DMS53 (cell line): ENCODE data around the gene SLC23A2.

Source experiments
- DNase-seq: peaks from one replicate; lab custom pipeline; 2025; lab: John Stamatoyannopoulos, UW

The SLC23A2 gene

DNA sequence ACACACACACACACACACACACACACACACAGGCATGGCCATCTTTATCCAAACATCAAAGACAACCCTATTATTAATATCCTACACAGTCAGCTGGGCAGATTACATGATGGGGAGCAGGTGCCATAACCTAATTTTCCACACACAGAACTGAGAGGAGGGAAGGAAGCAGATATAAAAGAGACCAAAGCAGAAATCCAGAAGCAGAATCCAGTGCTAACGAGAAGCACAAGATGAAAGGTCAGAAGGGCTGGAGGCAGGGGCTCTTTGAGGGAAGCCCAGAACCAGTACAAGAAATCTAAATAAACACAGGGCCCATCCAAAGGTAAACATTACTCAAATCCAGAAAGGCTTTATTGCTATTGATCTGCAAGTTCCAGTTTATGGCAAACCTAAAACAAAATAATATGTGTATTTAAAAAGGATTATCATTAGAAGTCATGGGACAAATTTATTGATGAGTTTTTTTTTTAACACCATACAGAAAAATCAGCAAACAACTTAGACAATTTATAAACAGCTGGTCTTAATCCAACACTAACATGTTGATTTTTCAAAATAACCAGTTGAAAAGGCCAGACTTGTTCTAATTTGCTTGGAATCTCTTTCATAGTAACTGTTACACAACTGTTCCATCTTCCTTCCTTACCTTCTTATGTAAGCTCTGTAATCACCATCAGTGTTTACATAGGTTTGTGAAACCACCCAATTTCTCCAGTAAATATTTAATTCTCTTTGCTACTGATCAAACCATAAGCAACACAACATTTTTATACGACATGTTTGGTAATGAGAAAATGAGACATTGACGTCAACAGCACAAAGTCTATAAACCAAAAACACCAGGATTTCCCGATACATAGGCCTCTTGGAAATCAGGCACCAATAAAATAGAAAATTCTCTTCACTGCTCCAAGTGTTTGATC is 34.2 kb downstream of the SLC23A2 start:
- no peak for DNase-seq

DNA sequence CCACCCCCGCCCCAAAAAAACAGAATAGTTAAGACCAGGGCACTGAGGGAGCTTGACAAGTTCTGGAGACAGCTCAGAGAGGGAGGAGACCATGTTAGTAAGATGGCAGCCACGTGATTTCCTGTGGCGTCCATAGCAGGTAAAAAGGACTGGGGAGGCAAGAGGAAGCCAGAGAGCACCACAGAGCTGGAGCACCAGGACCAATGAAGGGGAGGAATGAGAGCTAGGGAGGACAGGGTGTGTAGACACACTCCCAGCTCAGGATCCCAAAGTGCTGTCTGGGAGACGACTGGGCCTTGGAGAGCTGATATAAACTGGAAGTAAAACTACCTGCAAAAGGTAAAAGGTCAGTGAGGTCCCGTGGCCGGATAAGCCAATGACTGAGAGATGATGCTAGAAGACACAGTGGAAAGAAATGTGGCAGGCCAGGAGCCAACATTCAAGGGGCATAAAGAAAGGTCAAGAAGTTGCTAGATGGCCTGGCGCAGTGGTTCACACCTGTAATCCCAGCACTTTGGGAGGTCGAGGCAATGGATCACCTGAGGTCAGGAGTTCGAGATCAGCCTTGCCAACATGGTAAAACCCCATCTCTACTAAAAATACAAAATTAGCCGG is 39.0 kb downstream of the SLC23A2 start:
- DNase-seq = no peak

DNA sequence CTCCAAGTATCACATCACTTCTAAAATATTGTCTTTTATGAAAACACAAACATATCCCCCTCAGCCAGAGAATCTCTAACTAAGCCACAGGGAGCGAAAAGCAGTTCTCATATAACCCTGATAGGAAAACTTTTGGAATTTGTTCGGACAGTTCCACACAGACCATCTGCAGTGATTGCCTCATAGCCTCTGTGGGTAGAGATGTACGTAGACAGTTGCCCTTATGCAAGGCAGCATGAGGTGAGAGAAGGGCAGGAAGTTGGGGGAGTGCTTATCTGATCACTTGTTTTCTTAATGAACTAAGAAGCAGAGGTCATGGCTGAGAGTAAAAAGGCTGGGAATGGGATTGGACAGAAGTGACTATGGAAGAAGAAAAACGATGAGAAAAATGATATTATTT is 39.6 kb downstream of the SLC23A2 start:
- DNase-seq = no peak

DNA sequence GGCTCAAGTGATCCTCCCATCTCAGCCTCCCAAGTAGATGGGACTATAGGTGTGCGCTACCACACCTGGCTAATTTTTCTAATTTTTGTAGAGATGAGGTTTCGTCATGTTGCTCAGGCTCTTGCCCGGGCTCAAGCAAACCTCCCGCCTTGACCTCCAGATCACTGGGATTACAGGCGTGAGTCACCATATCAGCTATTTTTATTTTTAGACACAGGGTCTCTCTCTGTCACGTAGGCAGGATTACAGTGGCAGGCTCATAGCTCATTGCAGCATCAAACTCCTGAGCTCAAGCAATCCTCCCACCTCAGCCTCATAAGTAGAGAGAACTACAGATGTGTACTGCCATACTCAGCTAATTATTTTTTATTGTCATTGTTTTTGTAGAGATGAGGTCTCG is 41.7 kb downstream of the SLC23A2 start:
- no peak for DNase-seq

DNA sequence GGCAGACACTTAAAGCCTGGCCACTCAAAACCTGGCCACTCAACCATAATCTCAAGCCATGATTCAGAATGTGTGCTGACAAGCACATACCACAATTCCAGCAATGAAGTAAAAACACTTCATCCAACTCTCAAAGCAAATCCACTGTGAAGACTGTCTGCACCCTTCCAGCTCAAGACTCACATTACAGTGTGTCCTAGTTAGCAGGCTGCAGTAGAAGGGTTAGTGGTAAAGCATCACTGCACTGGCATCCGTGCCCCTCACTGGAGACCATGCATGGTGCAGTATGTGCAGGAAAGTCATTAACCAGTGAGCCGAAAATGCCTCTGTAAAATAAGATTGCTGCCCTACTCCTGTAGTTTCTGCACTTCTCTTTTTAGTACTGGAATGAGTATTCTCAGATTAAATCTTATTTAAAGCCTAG is 43.4 kb downstream of the SLC23A2 start:
- DNase-seq = peak; percentile 6

DNA sequence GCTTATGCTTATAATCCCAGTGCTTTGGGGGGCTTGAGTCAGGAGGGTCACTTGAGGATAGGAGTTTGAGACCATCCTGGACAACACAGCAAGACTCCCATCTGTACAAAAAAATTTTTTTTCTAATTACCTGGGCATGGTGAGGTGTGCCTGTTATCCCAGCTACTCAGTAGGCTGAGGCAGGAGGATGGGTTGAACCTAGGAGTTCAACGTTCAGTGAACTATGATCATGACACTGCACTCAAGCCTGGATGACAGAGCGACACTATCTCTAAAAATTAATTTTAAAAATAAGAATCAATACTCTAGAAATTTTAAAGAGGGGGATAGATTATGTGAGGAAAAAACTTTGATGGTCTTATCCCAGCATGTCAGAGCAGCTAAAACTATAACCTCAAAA is 44.1 kb downstream of the SLC23A2 start:
- DNase-seq = no peak

DNA sequence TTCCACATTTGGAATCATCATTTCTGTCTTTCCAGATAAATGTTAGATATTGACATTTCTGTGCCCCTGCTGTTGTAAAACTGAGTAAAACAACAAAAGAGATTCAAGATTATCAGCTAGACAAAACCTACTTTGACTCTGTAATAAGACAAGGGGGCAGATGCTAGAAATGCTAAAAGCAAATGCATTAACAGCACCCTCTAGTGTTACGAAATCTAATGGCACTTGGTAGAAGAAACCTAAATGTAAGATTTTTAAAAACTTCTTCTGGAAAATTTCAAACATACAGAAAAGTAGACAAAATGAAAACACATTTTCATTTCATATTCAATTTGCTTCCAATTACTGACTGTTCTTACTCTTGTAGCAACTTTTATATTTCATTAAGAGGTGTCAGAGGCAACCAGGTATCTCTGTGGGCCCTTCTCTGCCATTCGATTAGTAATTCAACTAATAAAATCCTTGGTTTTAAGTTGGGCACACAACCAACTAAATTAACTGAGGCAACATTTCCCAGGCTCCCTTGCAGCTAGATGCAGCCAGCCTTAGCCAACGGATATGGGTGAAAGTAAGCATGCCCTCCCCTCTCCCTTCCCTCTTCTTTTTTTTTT is 45.0 kb downstream of the SLC23A2 start:
- DNase-seq = peak; percentile 73

DNA sequence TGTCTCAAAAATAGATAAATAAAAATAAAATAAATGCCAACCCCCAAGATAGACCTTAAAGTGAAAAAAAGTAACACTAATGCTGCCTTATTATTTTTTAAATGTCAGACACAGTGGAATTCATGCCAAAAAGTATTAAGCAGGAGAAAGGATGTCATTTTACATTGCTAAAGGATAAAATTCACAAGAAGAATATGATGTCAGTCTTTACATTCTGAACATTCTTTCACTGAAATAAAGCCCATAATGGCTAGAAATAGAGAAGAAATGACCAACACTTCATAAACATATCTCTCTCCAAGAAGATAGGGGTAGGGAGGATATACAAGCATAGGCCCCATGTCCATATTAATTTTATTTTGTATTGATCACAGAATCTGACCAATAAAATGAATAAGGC is 47.4 kb downstream of the SLC23A2 start:
- no peak for DNase-seq

DNA sequence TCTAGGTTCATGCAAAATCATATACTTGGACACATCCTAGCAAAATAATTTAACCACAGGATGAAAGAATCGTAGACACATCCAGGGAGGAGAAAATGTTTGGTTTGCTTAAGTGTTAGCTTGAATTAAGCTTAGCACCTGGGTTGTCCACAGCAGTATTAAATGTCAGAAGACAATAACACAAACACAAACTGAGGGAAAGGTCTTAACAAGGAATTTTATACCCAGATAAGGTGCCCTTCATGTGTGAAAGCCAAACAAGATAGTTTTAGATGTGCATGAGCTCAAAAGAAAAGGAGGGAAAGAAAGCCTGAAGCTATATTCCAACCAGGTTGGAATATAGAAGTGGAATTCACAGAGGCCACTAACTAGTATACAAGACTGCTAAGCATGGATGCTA is 49.1 kb downstream of the SLC23A2 start:
- DNase-seq = no peak

DNA sequence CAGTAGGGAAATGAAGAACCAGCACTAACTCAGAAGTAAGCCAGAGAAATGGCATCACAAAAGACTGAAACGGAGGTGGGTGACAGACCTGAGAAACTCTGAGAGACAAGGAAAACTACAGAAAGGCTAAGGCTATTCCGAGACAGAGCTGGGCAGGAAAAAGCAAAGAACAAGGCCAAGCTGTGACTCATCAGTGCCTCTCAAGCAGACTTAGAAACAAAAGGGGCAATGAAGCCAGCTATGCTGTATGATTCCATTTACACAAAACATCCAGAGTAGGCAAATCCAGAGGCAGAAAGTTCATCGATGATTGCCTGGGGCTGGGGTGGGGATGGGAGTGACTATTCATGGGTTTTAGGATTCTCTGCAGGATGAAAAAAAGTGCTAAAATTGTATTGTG is 50.0 kb downstream of the SLC23A2 start:
- peak; percentile 16 for DNase-seq

DNA sequence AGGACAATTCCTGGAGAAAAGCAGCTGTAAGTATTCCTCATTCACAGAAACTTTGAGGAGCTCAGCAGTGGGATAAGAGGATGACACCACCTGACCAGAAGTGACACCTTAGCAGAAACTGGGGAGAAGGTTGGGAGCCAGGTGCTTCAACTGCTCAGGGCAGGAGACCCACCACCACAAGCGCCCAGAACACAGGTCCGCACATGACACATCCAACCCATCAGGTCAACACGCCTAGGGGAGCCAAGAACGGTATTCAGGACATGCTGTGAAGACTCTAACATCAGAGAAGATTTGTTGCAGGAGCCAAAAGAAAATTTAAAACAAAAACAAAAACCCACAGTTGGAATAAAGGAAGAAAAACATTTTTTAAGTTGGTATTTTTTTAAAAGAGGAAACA is 50.5 kb downstream of the SLC23A2 start:
- no peak for DNase-seq

DNA sequence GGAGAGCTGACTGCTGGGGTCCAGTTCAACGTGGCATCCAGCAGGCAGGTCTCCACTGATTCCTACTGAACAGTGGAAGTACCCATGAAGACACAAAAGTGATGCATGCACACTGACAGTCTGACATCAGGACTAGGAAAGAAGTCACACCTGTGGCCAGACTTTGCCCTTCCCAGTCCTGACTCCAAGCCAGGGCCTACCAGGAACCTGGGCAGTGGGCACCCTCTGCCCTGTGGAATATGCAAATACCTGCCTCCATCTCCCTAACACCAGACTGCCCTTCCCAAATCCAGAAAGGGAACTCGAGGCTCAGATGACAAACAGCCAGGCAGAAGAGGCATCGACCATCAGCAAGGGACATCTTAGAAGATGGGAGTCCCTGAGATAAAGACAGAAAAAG is 50.9 kb downstream of the SLC23A2 start:
- DNase-seq = no peak

DNA sequence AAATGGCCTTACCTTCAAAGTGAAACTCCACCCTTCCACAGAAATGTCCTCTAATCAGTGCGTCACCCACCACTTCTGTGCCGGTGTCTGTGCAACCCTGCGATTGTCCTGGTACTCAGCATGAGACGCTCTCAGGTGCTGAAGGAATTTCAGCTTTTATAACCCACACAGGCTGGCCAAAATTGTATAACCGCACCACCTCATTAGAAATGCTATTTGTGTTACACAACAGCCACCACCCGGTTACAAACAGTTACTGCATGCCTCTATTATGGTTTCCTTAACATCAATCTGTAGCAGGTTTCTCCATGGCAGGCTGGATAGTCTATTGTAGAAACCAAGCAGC is 51.5 kb downstream of the SLC23A2 start:
- peak; percentile 44 for DNase-seq

DNA sequence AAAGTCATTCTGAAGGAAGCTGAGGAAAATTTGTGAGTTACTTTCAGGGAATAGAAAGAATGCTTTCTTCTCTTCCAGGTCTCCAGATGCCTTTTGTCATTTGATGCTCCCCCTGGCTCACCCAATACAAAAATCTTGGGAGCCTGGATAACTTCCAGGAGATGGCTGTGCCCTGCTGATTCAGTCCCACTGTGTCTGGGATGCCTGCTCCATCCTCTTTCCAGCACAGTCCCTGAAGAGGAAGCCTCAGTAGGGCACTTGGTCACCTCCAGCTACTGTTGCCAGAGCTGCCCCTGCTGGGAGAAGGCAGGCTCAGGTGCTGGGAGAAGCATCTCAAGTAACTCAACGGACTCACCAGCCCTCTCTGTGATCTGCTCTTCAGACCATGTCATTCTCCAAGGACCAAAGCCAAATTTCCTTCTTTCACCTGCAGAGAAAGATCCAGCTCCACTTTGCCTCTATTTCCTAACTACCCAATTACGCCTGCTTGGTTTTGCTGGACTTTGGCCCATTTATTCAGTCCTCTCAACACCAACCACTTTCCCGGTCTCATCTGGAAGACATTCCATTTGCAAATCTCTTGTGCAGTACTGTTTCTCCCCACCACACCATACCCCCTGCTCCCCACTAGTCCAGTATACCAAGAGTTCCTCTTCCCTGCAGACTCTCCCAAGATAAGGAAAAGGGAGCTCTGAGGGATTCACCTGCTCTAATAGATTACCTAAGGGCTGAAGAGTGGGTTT is 53.3 kb downstream of the SLC23A2 start:
- DNase-seq = no peak

DNA sequence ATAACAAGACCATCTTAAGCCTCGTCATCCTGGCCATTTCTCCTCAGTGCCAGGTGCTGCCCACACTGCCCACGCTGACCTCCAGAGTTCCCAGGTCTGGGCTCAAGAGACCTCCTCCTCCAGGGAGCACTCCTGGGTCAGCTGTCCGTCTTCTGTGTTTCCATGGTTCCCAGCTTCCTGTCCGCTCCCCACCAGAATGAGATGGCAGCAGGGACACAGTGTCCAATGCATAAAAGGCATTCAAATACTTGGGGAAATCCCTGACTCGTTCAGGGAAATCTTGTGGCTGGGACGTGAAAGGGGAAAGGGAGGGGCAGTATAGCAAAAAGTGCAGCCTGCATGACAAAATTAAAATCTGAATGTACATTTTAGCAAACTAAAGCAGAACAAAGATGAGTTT is 54.3 kb downstream of the SLC23A2 start:
- DNase-seq = no peak

DNA sequence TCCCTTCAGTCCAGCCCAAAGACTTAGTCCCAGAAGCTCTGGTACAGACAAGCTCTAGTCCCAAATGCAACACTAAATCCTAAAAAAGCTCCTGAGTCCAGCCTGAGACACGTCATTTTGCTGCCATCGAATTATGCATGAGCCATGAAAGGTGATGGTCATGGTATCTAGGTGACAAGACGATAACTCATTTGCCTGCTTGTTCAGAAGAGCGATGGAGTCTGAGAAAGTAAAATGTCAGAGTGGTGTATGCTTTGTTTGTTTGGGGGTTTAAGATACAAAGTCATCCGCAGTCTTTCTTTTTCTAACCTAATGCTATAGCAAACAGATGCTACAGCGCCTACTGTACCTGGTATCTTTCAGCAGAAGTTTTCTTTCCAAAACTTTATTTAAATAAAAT is 54.7 kb downstream of the SLC23A2 start:
- DNase-seq = no peak

DNA sequence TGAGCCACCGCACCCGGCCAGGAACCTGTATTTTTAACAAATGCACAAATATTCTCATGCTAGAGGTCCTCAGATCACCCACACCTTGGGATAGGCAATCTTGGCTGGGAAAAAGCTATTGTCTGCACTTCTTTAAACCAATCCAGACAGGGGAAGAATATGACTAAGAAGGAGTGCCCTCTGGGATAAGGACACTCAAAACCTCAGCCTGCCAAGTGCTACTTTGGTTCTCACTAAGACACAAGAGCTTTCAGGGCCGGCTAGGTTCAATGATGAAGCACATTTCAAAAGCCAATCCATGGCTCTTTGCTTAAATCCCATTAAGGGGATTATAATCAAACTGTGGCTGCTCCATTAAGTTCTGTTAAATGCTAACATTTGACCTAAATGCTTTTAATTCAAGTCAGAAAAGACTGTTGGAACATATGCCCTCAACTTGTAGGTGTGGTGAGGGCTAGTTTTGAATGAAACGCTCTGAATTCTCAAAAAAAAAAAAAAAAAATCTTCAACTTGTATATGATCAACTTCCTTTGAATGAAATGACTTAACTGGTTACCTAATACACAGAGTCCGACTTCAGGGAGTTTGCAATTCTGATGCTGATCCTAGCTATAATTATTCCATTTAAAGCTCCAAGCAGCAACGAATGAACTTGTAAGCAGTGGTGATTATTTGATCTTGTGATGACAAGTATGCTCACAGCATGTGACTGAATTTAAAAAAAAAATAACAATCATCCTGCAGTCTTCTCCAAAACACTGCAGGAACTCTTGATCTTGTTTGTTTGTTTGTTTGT is 56.6 kb downstream of the SLC23A2 start:
- DNase-seq = no peak

DNA sequence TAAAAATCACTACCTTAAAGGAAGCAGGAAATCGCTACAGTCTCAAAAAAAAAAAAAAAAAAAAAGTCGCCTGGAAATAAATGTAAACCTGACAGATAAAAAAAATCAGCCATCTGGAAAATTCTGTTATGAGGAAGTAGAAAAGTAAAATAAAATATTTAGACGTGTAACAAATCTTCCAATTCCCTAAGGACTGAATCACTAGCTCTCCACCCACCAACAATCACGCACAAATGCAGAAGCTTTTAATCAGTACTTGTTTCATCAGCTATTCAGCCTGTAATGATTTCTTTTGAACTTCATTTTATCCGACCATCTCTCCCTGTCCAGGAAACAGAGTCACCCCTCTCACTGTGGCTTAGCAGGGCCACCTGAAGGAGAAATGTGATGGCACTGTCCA is 59.0 kb downstream of the SLC23A2 start:
- DNase-seq = no peak

DNA sequence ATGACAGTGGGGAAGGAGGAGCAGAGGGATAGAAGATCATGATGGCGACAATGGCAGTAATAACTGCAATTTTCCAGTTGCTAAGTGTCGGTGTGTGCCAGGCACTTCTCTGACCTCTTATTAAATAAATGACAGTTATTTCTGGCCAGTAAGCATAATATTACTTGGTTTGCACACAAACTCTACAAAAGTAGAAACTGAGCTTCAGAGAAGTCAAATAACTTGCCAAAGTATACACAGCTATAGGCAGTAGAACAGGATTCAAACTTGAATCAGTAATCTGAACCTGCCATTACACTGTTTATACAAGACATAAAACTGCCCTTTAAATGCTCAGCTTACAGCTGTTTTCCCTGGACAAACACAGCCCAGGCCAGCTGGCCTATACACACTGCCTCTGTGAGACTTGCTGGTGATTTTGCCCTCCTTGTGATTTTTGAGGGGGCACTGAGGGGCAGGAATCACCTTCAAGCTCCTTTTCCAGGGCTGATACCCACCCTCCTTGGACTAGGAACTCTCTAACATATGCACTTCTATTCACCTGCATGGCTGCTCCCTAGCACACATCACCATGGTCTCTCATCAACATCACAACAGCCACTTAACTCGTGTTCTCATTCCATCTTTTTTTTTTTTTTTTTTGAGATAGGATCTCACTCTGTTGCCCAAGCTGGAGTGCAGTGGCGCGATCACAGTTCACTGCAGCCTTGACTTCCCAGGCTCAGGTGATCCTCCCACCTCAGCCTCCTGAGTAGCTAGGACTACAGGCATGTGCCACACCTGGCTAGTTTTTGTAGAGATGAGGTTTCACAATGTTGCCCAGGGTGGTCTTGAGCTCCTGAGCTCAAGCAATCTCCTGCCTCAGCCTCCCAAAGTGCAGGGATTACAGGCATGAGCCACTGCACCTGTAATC is 63.6 kb downstream of the SLC23A2 start:
- peak; percentile 85 for DNase-seq

DNA sequence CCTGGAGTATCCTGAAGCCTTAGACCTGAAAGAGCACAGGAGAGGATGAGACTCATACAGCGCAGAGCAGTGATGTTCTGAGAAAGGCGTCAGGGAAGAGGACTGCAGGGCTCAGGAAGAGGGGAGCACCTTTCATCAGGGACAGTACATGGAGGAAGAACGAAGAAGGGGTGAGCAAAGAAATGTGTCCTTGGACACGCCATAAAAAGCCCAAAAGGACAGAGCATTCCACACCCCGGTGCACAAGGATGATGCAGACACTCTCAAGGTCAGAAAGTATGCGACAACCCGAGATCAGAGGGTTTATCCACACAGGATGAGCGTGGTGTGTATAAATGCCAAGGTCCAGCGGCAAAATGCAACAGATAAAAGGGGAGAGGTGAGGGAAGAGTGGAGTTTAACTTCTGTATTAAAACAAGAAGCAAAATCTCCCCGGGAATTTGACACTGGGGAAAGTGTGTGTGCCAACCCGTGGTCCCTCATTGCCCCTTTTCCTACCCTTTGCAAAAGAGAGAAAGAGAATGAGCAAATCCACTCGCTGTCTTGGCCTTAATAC is 64.4 kb downstream of the SLC23A2 start:
- DNase-seq = no peak
